Measurements from ENCODE around the gene GLIS1.

GLIS1 gene

DNA sequence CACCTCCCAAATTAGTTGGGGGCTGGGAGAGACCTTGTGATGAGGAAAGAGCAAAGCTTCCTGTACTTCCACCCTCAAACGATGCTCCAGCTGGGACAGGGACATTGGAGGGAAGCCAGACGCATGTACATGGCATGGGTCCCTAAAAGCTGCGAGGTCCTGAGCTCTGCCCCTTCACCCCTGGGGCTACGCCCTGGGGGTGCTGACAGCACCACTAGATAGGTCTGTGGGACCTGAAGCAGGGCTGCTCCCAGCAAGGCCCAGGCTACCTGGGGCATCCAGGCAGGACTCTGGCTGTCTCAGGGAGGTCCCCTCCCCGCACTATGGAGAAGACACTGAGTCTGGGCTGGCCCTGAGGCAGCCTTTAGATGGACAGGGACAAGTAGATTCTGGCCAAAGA is 196.4 kb downstream of the GLIS1 start:
- no peak for DNase-seq

- DNase-seq, result no peak
Measured at GRCh38 chr1:53541761-53542550, 197.0 kb downstream of the GLIS1 start.

GRCh38 chr1:53541263-53541625 is 197.7 kb downstream of the GLIS1 start:
- no peak for DNase-seq

GRCh38 chr1:53540604-53541262 is 198.2 kb downstream of the GLIS1 start:
- no peak for DNase-seq

DNA sequence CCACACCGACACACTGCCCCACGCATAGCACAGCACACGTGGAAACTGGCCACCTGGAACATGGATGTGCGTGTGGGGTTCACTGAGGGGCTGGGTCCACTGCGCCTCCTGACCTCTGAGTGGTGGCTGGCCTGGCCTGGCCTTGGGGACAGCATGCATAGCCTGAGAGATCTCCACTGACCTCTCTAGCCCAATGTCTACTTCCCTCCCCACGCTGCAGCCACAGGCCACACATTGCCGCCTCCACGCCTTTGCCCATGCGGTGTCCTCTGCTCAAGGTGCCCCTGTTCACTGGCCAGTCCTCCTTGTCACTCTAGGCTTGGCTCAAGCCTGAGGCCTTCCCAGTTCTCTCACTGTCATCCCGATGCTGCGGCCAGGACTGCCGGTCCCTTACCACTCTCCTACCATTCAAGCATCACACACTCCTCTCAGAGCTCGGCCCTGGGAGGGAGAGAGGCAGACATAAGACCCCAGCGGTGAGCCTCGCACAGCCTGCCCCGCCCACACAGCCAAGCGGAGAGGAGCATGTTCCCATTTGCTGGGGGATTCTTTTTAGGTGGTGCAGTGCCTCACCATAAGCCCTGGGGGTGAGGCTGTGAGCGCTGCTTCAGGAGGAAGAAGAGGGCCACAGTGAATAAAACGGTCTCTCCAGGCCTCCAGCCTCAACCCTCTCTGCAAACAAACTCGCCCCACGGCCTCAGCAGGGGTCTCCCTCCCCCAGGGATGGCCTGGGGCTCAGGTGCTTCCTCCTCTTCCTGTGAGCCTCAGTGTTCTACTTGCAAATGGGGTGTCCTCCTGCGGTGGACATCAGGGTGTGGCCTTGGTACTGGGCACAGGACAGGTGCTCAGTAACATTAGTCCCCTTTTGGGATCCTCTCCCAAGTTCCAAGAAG is 199.0 kb downstream of the GLIS1 start:
- DNase-seq, result no peak

DNA sequence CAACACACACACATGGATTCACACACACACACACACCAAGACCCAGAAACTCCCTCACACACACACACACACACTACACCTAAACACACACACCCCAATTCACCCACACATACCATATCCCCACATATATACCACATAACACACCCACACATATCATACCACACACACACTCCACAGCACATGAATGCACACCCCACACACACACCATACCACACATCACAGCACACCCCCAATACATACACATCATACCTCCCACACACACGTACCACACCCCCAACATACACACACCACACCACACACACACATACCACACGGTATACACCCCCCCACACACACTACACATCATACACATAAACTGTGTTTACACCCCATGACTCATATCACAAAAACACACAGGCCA is 199.7 kb downstream of the GLIS1 start:
- DNase-seq, result no peak

DNA sequence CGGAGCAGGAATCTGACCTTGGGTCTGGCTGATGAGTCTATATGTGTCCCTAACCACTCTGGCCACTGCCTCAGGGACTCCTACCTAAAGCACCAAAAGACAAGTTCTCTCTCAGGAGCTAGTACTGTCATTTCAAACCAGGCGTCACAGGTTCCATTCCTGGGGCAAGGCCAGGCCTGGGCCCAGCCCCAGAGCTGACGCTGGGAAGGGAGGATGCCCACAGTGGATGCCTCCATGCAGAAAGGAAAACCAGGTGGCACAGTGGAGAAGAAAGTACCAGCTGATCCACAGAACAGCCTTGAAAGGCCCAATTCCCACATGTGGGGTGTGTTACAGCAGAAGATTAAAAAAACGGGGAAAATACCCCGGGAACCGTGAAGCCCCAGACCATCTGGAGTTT is 202.4 kb downstream of the GLIS1 start:
- DNase-seq, result no peak

DNA sequence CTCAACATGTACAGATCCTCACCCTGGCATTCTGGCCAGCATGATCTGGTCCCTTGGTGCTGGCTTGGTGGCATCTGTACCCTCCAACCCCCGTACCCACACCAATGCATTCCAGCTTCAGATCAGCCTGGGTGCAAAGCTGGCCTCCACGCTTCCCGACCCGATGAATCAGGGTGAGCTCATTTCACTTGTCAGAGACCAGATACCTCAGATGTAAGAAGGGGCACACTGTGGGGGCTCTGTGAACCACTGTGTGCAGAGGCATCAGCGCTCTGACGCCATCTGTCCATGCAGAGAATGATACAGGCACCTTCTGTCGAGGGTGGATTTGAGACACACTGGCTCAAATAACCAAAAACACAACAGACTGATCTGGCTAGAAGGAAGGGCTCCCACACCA is 203.1 kb downstream of the GLIS1 start:
- DNase-seq, result no peak

DNA sequence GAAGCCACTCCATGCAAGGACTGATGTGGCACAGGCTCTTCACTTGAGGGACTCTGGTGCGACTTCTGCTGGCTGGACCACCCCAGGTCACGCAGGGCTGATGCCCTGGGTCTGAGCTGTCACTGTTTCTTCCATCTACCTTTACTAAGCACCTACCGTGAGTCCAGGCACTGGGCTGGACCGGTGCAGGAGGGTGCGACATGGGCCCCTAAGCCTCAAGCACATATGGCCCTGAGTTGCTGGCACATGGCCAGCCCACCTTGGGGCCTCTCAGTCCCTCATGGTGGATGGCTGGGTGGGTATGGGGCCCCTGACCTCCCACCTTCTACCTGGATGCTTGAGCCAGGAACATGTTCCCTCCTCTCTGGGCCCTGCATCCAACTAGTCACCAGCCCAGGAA is 203.7 kb downstream of the GLIS1 start:
- DNase-seq, result no peak

GRCh38 chr1:53532912-53533311 is 206.1 kb downstream of the GLIS1 start:
- no peak for DNase-seq

GRCh38 chr1:53532377-53532776 is 206.6 kb downstream of the GLIS1 start:
- DNase-seq, result no peak

- no peak for DNase-seq
Measured at GRCh38 chr1:53530550-53530949, 208.4 kb downstream of the GLIS1 start.

- DNase-seq, result no peak
Measured at GRCh38 chr1:53529555-53529954, 209.4 kb downstream of the GLIS1 start.

GRCh38 chr1:53527368-53527767 is 211.6 kb downstream of the GLIS1 start:
- DNase-seq, result no peak

DNA sequence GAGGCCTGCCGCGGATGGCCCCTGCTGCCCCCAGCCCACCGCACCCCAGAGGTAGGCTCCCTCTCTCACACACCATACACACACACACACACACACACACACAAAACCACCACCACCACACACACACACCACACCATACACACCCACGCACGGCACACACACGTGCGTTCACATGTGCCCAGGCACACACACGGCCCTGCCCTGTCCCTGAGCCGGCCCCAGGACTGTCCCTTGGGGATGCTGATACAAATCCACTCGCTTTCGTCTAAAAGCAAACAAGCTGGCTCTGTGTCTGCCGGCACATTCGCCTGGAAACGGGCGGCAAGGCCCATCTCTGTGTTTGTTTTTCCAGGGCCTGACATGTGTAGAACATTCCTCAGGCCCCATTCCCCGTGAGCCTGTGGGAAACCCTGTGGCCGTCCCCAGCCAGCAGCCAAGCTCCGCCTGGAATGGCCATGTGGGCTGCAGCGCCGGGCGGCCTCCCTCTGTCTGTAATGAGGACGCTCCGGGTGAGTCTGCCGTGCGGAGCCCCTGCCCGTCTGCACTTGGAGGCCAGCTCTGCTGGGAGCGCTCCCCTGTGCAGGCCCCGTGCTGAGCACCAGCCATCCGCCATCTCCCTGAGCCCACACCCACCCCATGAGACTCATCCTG is 212.4 kb downstream of the GLIS1 start:
- no peak for DNase-seq

DNA sequence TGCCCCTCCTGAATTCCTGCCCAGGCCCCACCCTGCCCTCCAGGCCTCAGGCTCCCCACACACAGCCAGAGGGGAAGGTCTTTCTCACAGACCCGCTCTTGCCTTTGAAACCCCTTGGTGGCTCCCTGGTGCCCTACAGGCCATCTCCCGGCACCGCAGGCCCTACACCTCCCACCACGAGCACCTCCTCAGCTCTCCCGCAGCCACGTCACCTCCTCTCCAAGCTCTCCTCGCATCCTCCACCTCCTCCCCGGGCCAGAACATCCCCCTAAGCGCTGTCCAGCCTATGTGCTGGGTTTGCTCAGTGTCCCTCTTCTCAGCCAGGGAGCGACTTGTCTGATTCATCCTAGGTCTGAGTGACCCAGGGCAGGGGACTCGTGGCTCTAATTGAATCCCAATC is 213.4 kb downstream of the GLIS1 start:
- no peak for DNase-seq

- DNase-seq, result no peak
Measured at GRCh38 chr1:53524428-53525375, 214.3 kb downstream of the GLIS1 start.

- no peak for DNase-seq
Measured at GRCh38 chr1:53521924-53522552, 216.9 kb downstream of the GLIS1 start.

DNA sequence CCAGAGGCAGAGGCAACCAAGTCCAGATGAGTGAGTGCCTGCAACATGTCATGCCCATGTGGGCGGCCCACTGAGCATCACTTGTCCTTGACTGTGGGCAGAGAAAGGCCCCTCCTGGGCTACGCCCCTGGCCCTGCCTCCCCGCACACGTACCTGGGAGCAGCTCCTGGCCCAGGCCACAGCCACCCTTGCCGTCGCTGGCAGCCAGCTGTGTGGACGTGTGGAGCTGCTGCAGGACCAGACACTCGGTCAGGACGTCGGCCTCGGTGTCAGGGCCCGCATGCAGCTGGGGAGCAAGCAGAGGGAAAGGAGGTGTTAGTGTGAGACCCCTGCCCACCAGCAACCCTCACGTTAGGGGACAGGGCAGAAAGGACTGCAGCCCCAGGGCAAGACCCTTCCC is 218.5 kb downstream of the GLIS1 start:
- no peak for DNase-seq

- no peak for DNase-seq
Measured at GRCh38 chr1:53519421-53519820, 219.5 kb downstream of the GLIS1 start.

GRCh38 chr1:53518775-53519174 is 220.2 kb downstream of the GLIS1 start:
- no peak for DNase-seq
